ENCODE data around the gene LHFPL6.

Gene LHFPL6

GRCh38 chr13:39521701-39522100, 81.3 kb downstream of the LHFPL6 start:
- no peak overlapping the region for H3K27ac Mint-ChIP-seq
- H3K9me3 Mint-ChIP-seq = no peaks in the 10 kb centered on the region
- DNase-seq (ENCODE audit: low spot score in 2 of 2) (no peak), ATAC-seq (no peak)
- H3K36me3 Mint-ChIP-seq = no peaks in the 10 kb centered on the region
- no peak overlapping the region for H3K4me3 Mint-ChIP-seq
- no peaks in the 10 kb centered on the region for H3K4me1 Mint-ChIP-seq

DNA sequence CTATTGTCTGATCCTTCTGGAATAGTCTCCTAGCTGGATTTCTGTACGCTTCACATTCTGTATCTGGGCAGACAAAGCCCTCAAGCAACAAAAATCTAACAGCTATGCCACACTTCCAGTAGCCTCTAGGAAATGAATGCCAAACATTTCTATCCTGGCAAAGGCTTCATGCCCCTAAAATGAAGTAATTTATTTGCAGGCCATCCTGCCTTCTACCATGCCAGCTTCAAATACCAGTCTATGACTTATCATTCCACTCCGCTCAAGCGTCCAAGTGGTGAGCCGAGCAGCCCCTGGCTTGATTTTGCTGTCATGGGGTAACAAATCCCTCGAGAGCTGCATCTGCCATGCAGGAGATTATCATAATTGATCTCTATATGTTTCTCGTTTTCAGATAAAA, 86.9 kb downstream of the LHFPL6 start:
- ATAC-seq (no peak), DNase-seq (ENCODE audit: low spot score in 2 of 2) (no peak)
- Mint-ChIP-seq H3K4me3 (no peak overlapping the region), H3K9me3 (no peaks in the 10 kb centered on the region), H3K27ac (no peak overlapping the region), H3K36me3 (no peaks in the 10 kb centered on the region), H3K4me1 (no peaks in the 10 kb centered on the region)

DNA sequence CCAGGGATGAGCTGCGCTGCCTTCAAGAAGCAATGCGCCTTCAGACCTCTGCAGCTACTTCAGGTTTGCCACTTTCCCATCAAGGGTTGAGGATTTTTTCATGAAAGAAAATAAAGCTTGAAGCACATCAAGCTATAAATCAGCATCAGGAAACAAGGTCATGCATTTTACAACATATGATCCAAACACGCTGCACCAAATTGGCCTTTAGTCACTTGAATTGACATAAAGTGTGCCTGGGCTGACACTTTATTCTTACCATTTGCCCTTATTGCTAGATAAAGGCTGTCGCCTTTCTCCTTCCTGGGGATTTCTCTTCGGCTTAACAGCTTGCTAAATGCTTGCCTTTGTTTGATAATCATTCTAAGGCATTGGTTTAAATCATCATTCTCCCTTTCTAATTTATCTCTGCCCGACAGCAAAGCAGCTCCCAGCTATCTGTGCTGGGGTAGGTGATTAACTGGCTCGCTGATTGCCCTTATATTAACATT, 87.7 kb downstream of the LHFPL6 start:
- Mint-ChIP-seq H3K27ac (no peak overlapping the region), H3K4me3 (no peak overlapping the region), H3K4me1 (no peaks in the 10 kb centered on the region), H3K9me3 (no peaks in the 10 kb centered on the region), H3K36me3 (no peaks in the 10 kb centered on the region)
- no peak for ATAC-seq
- DNase-seq (ENCODE audit: low spot score in 2 of 2) = no peak

DNA sequence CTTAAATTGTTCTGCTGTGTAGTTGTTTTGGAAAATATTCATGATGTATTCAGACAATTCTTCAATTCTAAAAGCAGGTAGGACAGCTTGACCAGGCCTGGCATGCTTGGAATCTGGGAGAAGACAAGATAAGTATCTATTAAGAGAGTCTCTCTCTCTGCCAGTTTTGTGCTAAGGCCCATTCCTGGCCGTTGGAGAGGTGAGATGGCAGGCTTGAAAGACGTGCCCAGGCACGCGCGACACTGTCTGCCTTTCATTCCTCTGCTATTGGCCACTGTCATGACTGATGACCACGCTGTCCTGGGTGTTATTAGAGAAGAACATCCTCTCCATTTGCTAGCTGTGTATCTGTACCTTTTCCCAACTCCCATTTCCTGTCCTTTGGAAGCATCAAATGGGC, 90.3 kb downstream of the LHFPL6 start:
- no peak for DNase-seq (ENCODE audit: low spot score in 2 of 2)
- H3K27ac Mint-ChIP-seq = no peak overlapping the region

GRCh38 chr13:39510316-39510695, 92.7 kb downstream of the LHFPL6 start:
- DNase-seq (ENCODE audit: low spot score in 2 of 2) (no peak), ATAC-seq (no peak)
- Mint-ChIP-seq H3K27ac (no peak overlapping the region), H3K36me3 (no peaks in the 10 kb centered on the region), H3K9me3 (no peaks in the 10 kb centered on the region), H3K4me3 (no peak overlapping the region), H3K4me1 (no peaks in the 10 kb centered on the region)

More for the DNA sequence above, 90.3 kb downstream of the LHFPL6 start:
- H3K9me3 Mint-ChIP-seq = no peaks in the 10 kb centered on the region
- H3K4me3 Mint-ChIP-seq = no peak overlapping the region
- H3K4me1 Mint-ChIP-seq = no peaks in the 10 kb centered on the region
- no peaks in the 10 kb centered on the region for H3K36me3 Mint-ChIP-seq
- no peak for ATAC-seq

DNA sequence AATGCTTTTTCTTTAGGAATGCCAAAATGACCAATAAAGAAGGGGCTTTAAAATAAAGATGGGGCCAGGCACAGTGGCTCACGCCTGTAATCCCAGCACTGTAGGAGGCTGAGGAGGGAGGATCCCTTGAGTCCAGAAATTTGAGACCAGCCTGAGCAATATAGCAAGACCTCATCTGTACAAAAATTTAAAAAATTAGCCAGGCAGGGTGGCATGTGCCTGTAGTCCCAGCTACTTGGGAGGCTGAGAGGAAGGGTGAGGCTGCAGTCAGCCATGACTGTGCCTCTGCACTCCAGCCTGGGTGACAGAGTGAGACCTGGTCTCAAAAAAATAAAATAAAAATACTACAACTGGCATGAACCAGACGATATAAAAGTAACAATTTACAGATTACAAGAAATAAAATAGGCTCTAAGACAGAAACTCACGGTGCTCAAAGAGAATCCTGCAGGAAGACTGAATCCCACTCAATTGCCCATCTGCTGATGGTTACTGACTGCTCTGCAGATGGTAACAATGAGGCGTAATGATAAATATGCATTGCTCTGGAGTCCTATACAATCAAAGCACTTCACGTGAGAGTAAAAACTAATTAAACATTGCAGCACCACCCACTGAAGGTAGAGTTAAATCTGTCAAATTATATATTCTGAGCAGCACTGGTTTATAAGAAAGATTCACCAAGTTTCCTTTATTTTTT, 93.2 kb downstream of the LHFPL6 start:
- no peaks in the 10 kb centered on the region for H3K4me1 Mint-ChIP-seq
- ATAC-seq (no peak), DNase-seq (ENCODE audit: low spot score in 2 of 2) (no peak)
- H3K4me3 Mint-ChIP-seq = no peak overlapping the region
- H3K9me3 Mint-ChIP-seq = no peaks in the 10 kb centered on the region
- H3K27ac Mint-ChIP-seq = no peak overlapping the region
- H3K36me3 Mint-ChIP-seq = no peaks in the 10 kb centered on the region

DNA sequence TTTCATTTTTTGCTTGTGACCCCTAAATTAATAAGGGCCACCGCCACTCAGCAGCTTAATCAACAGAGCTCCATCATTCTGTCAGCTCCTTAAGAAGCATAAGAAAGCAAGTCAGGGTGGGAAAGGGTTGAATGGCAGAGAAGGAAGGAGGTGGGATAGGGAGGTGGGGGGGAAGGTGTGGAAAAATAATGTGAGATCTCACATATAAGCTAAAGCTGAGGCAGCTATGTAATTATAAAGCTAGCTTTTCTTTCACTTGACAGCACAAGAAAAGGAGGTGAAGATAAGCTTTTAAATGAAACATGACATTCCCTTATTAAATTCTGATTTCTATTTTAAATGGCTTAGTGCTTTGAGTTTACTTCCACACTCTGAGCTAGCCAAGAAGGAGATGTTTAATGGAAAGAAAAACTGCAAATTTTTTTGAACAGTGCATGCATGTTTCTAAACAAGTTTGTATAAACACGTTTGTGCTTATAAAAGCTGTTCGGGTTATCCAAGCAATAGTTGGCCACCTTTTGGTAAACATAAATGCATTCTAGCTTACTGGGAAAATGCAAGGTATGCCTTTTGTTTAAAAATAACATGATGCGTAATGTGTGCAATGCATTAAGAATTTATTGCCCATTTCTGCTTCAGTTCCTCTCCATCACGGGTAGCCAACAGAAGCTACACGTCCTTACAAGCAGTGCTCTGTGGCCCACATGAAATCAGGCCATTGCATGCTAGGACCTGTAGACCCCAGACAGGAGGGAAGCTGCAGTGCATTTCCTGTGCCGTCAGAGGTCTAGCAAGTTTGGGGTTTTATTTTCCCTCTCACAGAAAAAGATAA, 96.2 kb downstream of the LHFPL6 start:
- Mint-ChIP-seq H3K4me3 (no peak overlapping the region), H3K27ac (no peak overlapping the region), H3K9me3 (no peaks in the 10 kb centered on the region), H3K36me3 (no peaks in the 10 kb centered on the region), H3K4me1 (no peaks in the 10 kb centered on the region)
- no peak for ATAC-seq
- no peak for DNase-seq (ENCODE audit: low spot score in 2 of 2)

DNA sequence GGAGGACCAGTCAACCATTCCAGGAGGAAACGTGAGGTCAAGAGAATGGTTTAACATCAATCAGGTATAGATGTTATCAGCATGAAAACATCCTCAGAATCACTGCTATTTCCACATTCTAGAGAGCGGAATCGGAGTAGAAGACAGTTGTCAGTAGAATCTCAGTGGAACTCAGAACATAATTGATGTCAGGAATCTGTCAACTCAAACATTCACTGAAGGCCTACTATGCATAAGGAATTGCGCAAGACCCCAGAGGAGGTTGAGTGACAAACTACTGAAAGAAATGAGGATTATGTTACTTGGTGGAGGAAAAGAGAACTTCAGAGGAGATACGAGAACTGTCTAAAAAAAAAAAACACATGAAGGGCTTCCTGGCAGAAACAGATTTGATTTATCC, 97.8 kb downstream of the LHFPL6 start:
- DNase-seq (ENCODE audit: low spot score in 2 of 2) = no peak
- Mint-ChIP-seq H3K9me3 (no peaks in the 10 kb centered on the region), H3K4me1 (no peaks in the 10 kb centered on the region), H3K36me3 (no peaks in the 10 kb centered on the region), H3K27ac (no peak overlapping the region), H3K4me3 (no peak overlapping the region)
- no peak for ATAC-seq

DNA sequence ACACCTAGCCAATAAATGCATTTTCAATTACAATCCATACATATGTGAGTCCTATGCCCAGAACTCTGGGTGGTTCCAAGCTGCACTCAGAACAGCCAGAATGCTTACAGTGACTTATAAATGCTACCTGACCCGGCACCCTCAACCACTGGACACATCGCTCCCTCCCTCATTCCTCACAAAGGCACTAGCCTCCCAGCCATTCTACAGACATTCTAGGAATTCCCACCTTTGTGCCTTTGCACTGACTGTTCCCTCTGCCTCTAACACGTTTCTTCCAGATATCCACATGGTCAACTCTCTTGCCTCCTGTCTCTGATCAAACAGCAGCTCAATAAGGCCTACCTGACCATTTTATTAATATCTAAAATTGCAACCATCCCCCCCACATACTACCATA, 99.9 kb downstream of the LHFPL6 start:
- Mint-ChIP-seq H3K27ac (no peak overlapping the region), H3K36me3 (no peaks in the 10 kb centered on the region), H3K4me3 (no peak overlapping the region), H3K4me1 (no peaks in the 10 kb centered on the region), H3K9me3 (no peaks in the 10 kb centered on the region)
- ATAC-seq = no peak
- no peak for DNase-seq (ENCODE audit: low spot score in 2 of 2)

GRCh38 chr13:39501702-39502324, 101.2 kb downstream of the LHFPL6 start:
- no peaks in the 10 kb centered on the region for H3K36me3 Mint-ChIP-seq
- no peaks in the 10 kb centered on the region for H3K9me3 Mint-ChIP-seq
- DNase-seq (ENCODE audit: low spot score in 2 of 2) = no peak
- no peak overlapping the region for H3K27ac Mint-ChIP-seq
- H3K4me1 Mint-ChIP-seq = no peaks in the 10 kb centered on the region
- no peak for ATAC-seq
- H3K4me3 Mint-ChIP-seq = no peak overlapping the region

- Mint-ChIP-seq H3K9me3 (no peaks in the 10 kb centered on the region), H3K4me1 (no peaks in the 10 kb centered on the region), H3K36me3 (no peaks in the 10 kb centered on the region), H3K4me3 (no peak overlapping the region), H3K27ac (no peak overlapping the region)
- ATAC-seq (peak; percentile 8), DNase-seq (ENCODE audit: low spot score in 2 of 2) (no peak)
Measured at GRCh38 chr13:39499604-39500003, 103.4 kb downstream of the LHFPL6 start.

DNA sequence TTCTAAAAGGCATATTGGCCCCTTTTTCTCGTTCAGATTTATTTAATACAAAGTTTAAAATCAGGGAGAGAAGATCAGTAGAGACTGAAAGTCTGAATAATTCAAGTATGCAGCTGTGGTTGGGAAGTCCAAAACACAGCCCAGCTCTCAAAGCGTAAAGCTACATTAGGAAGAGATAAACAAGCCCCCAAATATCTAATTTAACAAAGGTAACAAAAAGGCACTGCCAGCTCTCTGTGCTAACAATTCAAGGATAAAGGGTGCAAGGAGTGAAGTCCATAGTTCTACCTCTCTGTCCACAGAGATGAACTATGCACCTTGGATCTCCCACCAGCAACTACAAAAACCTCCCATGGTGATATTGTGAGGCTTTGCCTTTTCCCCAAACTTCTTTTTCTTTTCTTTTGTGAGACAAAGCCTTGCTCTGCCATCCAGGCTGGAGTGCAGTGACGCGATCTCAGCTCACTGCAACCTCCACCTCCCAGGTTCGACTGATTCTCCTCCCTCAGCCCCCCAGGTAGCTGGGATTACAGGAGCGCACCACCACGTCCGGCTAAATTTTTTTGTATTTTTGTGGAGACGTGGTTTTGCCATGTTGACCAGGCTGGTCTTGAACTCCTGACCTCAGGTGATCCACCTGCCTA, 104.4 kb downstream of the LHFPL6 start:
- no peaks in the 10 kb centered on the region for H3K9me3 Mint-ChIP-seq
- H3K27ac Mint-ChIP-seq = no peak overlapping the region
- ATAC-seq (no peak), DNase-seq (ENCODE audit: low spot score in 2 of 2) (no peak)
- H3K4me1 Mint-ChIP-seq = no peaks in the 10 kb centered on the region
- H3K4me3 Mint-ChIP-seq = no peak overlapping the region
- H3K36me3 Mint-ChIP-seq = no peaks in the 10 kb centered on the region

DNA sequence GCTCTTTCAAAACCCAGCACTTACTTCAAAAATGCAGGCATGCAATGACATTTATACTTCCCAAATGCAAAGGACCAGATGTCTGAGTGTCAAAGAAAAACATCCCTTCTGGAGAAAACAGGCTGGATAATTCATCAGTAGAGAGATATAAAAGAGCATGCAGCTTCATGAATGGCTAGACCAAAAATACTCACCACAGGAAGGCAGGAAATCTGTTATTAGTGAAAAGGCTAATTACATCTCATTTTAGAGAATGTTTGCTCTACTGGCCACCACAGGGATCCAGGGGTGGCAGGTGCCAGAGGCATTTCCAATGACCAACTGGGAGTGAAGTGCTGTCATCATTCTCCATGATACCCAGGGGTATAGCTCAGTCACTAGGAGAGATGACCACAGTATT, 106.5 kb downstream of the LHFPL6 start:
- DNase-seq (ENCODE audit: low spot score in 2 of 2) (no peak), ATAC-seq (no peak)
- no peaks in the 10 kb centered on the region for H3K36me3 Mint-ChIP-seq
- H3K4me3 Mint-ChIP-seq = no peak overlapping the region
- no peak overlapping the region for H3K27ac Mint-ChIP-seq
- H3K9me3 Mint-ChIP-seq = no peaks in the 10 kb centered on the region
- H3K4me1 Mint-ChIP-seq = no peaks in the 10 kb centered on the region

DNA sequence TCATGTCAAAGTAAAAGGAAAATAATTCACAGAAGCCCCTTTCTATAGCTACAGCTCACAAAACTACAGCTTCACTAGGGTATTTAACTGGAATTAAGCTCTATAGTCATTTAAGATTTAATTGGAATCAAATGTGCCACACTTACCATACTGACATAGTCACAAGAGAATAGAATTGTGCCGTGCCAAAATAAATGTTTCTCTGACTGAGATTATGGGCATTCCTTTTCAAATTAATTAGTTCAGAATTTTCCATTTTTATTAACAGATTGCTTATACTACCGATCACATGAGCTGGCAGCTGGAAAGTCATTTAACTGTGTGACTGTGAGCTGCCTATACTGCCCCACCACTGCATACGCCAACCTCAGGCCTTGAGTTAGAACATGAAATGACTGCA, 108.4 kb downstream of the LHFPL6 start:
- H3K4me3 Mint-ChIP-seq = no peak overlapping the region
- DNase-seq (ENCODE audit: low spot score in 2 of 2) = no peak
- H3K4me1 Mint-ChIP-seq = no peaks in the 10 kb centered on the region
- H3K36me3 Mint-ChIP-seq = no peaks in the 10 kb centered on the region
- no peaks in the 10 kb centered on the region for H3K9me3 Mint-ChIP-seq
- ATAC-seq = no peak
- H3K27ac Mint-ChIP-seq = no peak overlapping the region

DNA sequence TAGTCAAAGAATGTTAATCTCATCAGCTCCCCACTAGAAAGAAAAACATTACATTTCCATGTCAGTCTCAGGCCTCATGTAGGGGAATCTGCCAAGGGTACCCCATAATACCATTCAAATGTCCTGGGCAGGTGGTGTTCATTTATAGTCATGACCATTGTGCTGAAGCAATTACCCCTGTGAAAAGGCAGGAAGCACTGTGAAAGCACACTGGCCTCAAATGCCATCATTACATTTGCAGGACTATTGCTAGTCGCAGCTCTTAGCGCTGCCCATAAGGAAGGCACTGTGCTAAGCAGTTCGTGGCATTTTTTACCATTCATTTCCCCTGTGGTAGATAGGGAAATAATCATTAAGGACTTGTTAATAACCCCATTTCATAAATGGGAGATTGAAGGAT, 109.0 kb downstream of the LHFPL6 start:
- no peak overlapping the region for H3K27ac Mint-ChIP-seq
- H3K4me1 Mint-ChIP-seq = no peaks in the 10 kb centered on the region
- ATAC-seq (peak; percentile 11), DNase-seq (ENCODE audit: low spot score in 2 of 2) (no peak)
- H3K9me3 Mint-ChIP-seq = no peaks in the 10 kb centered on the region
- H3K36me3 Mint-ChIP-seq = no peaks in the 10 kb centered on the region
- no peak overlapping the region for H3K4me3 Mint-ChIP-seq
